K562 treated with DMSO at 1 percent for 48 hours (cell line): Measurements from ENCODE around the gene HIPK4. TPM values are rescaled to one million over a fixed set of nuclear protein-coding genes. Genes with fewer than 3 reads are reported as not detected.

Experiments
- total RNA-seq: library from RNA; unstranded; fragments of 300-600 nt; gene quantifications from 2 replicates; pipeline ENCODE4 v1.2.3, GENCODE V29; 2022; ENCODE audit warnings: low replicate concordance; ENCODE audit errors: extremely low read depth

HIPK4 gene
- total RNA-seq, result not detected in 2 replicates

GRCh38 chr19:40390084-40390742, at the start of gene HIPK4:
Gene HIPK4 (minus strand): TSS chr19:40390181. CDS start chr19:40389902, 279 bp downstream.

GRCh38 chr19:40425450-40426287, 35.7 kb upstream of the HIPK4 start, which contains the start of gene SERTAD1:
Gene SERTAD1 (minus strand): TSS chr19:40425992. CDS start chr19:40423546, 2,446 bp downstream.

GRCh38 chr19:40413291-40413845, 23.4 kb upstream of the HIPK4 start, which contains the start of gene PRX:
Gene PRX (minus strand): TSS chr19:40413378. CDS start chr19:40407932, 5,446 bp downstream.

GRCh38 chr19:40348125-40348913, 41.7 kb downstream of the HIPK4 start, which contains the start of the genes C19orf47 and PLD3:
Gene C19orf47 (minus strand): TSS chr19:40348397. CDS start chr19:40341857, 6,540 bp downstream.
Gene PLD3 (plus strand): TSS chr19:40348695. CDS start chr19:40366484, 17,789 bp downstream.

Other genes starting within 250 kb of the HIPK4 start
- gene MAP3K10, start 198.8 kb downstream of the HIPK4 start, total RNA-seq, result not detected in 2 replicates
- gene TTC9B, start 171.8 kb downstream of the HIPK4 start, total RNA-seq, result not detected in 2 replicates
- not detected in 2 replicates for gene CCNP, start 163.5 kb downstream of the HIPK4 start, total RNA-seq
- not detected in 2 replicates for gene AKT2, start 104.8 kb downstream of the HIPK4 start, total RNA-seq
- not detected in 2 replicates for gene C19orf47, start 41.8 kb downstream of the HIPK4 start, total RNA-seq
- gene PLD3, start 41.5 kb downstream of the HIPK4 start, total RNA-seq, result 354 TPM in 1 of 2 replicates, not detected in the other
- gene PRX, start 23.2 kb upstream of the HIPK4 start, total RNA-seq, result not detected in 2 replicates
- not detected in 2 replicates for gene SERTAD1, start 35.8 kb upstream of the HIPK4 start, total RNA-seq
- not detected in 2 replicates for gene SERTAD3, start 54.2 kb upstream of the HIPK4 start, total RNA-seq
- gene BLVRB, start 75.6 kb upstream of the HIPK4 start, total RNA-seq, result 1,633 TPM in 1 of 2 replicates, not detected in the other
- gene SPTBN4, start 76.8 kb upstream of the HIPK4 start, total RNA-seq, result not detected in 2 replicates
- not detected in 2 replicates for gene SHKBP1, start 186.7 kb upstream of the HIPK4 start, total RNA-seq
- gene LTBP4, start 211.2 kb upstream of the HIPK4 start, total RNA-seq, result not detected in 2 replicates